Dedifferentiated amniotic fluid mesenchymal stem cell (primary cell): Measurements from ENCODE around the gene RANBP9.
A peak's percentile ranks its signal among the peaks of the same experiment; 100 is the strongest.

Experiments used
- DNase-seq: peaks from one replicate; pipeline ENCODE4 v3.0.0-alpha.2; 2016; ENCODE audit errors: extremely low spot score

The RANBP9 gene

DNA sequence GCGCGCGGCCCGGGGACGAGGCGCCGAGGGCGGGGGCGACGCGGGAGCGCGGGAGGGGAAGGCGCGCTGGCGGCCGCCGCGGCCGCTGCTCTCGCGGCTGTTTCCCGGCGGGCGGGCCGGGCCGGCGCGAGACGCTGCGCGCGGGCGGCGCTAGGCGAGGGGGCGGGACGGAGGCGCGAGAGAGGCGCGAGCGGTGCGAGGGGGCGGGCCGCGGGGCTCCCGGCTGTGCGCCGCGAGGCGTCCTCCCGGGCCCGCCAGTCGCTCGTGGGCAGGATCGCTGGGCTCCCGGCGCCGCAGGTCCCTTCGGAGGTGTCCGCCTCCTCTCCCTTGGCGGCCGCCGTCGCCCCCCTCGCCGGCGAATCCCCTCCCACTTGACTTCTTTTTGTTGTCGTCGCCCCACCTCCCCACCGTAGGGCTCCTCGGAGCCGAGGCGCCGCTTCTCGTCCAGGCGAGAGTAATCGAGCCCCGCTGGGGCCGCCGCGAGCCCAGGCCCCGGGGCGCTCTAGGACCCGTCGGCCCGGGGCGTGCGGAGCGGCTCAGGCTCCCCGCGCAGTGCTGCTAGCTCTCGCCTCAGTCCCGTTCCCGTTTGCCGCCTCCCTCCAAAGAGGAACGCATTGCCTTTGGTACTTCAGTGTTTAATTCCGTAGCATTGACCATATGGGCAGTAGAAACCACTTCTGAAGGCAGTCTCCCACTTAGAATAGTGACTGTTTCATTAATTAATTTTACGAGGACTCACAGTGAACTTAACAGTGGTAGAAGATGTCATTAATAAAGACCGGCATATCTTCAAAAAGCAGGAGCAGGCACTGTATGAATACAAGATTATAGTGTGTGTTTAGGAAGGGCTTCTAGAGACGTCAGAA, at the start of gene RANBP9:
RANBP9 (minus strand) TSS at position 103 of the 866 bp plus-strand sequence. CDS start 330 bp downstream, outside the sequence.
- DNase-seq: peak; percentile 81

- peak; percentile 90 for DNase-seq
Observed at GRCh38 chr6:13760307-13761304, 49.0 kb upstream of the RANBP9 start.

DNA sequence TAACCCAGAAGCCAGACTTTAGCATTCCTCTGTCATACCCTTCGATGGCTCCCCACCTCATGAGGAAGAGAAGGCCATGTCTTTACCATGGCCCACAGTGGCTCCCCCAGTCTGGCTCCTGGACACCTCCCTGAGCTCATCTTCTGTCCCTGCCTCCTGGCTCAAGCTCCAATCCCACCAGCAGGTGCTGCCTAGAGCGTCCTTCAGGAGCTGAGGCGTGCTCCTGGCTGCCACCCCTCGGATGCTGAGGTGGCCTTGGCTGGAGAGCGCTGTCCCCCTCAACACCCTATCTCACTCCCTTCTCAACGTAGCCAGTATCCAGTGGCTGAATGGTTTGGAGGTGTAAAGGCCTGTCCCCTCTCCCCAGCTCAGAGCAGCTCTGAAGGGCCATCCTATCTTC, 47.4 kb upstream of the RANBP9 start:
- no peak for DNase-seq

- no peak for DNase-seq
Observed at GRCh38 chr6:13754644-13755043, 43.0 kb upstream of the RANBP9 start.

- DNase-seq: no peak
Observed at GRCh38 chr6:13743736-13744127, 32.1 kb upstream of the RANBP9 start.

GRCh38 chr6:13742961-13743735, 31.5 kb upstream of the RANBP9 start:
- DNase-seq: no peak

- DNase-seq: no peak
Observed at GRCh38 chr6:13741365-13741764, 29.7 kb upstream of the RANBP9 start.

DNA sequence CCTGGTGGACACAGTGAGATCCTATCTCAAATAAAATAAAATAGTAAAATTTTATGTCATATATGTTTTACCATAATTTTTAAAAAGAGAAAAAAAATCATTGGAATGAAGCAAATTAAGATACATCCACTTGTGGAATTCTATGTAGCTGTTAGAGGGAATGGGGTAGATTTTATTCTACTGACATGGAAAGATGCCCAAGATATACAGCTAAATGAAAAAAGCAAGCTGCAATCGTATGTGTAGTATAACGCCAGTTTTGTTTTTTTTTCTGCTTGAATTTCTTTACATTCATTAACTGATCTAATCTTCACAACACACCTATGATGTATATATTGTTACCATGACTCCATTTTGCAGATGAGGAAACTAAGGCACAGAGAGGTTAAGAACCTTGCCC, 23.4 kb upstream of the RANBP9 start:
- DNase-seq: no peak

DNA sequence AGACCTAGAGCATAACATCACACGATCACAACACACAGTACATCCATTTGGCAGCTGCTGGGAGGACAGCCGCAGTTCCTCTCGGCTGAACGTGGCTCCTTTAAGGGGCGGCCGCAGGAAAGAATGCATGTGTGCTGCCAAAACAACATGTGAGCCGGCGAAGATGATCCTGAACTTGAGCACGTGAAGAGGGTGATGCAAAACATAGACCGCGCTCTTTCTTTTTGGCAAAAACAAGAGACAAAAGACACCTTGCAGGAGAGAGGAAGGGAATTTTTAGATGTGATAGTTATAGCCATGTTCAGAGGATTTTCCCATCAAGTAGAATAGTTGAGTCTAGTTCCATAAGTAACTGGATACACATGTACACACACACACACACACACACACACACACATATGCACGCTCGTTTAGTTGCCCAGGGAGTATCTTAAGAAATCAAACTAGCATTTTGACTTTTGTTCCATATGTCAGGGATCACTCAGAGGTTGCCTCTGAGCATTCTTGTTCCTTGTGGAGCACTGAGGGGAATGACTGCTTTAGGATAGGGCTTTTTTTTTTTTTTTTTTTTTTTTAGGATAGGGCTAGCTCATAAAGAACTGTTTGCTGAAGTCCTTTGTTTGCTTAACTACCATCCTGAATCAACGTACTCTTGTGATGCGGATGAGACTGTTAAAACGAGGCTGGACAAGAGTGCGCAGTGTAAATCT, 21.7 kb upstream of the RANBP9 start:
- peak; percentile 69 for DNase-seq

DNA sequence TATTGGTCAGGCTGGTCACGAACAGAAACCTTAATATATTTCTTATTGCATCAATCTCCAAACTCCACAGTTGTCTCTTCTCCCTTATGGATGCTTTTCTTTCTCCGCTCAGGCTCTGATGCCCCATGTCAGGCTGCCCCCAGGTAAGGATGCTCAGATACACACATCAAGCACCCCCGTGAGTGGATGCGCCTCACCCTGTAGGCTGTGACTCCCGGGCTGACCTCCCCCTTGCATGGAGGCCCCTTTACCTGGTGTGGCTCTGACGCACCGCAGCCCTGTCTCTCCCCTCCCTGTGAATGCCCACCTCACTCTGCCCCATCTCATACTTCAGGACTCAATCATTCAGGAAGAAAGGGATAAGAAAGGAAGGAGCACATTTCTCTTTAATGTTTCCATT, 19.1 kb upstream of the RANBP9 start:
- DNase-seq: no peak

GRCh38 chr6:13729891-13730290, 18.3 kb upstream of the RANBP9 start:
- peak; percentile 42 for DNase-seq

- DNase-seq: no peak
Observed at GRCh38 chr6:13725570-13725969, 13.9 kb upstream of the RANBP9 start.

- DNase-seq: no peak
Observed at GRCh38 chr6:13725052-13725451, 13.4 kb upstream of the RANBP9 start.

DNA sequence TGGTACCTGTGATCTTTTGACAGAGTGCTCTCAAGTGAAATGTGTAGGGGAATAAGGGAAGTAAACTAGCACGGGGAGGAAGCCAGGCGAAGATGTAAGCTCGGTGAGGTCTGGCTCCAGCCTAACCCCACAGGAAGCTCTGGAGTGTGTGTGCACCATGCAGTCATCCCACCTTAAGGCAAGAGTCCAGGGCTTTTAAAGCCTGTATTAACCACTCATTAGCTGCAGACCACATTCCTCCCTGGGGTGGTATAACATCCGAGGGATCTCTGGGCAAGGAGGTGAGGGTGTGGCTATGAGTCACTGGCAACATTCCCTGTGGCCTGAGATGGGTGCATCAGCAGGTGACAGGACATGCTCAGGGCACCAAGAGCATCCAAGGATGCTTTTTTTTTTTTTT, 12.5 kb upstream of the RANBP9 start:
- no peak for DNase-seq

DNA sequence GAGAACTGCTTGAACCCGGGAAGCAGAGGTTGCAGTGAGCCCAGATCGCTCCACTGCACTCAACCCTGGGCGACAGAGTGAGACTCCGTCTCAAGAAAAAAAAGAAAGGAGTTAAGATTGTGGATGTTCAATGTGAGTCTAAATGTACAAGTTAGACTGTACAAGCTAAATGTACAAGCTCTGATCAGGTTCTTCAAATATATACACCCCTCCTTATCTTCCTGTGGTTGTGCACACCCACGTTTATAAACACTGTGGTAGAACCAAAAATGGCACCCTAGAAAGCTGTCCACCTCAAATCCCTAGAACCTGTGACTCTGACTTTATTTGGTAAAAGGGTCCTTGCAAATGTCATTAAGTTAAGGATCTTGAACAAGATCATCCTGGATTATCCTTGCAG, 11.2 kb upstream of the RANBP9 start:
- no peak for DNase-seq

- DNase-seq: no peak
Observed at GRCh38 chr6:13718123-13718458, 6.5 kb upstream of the RANBP9 start.

- no peak for DNase-seq
Observed at GRCh38 chr6:13716955-13717295, 5.3 kb upstream of the RANBP9 start.

- no peak for DNase-seq
Observed at GRCh38 chr6:13716225-13716954, 4.8 kb upstream of the RANBP9 start.

- DNase-seq: no peak
Observed at GRCh38 chr6:13715444-13715883, 3.8 kb upstream of the RANBP9 start.

DNA sequence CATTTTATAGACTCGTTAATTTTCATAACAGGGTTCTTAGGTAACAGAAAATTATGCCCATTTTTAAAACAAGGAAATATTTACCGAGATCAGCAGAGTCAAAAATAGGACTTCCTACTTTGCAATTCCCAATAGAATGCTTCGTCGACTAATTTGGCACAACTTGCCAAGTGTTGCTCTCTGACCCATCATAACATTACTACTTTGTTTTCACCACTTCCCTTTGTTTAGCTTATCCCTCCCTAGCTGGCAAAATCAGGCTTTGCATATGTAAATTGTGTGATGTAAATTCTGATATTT, 914 bp upstream of the RANBP9 start:
- DNase-seq: no peak

DNA sequence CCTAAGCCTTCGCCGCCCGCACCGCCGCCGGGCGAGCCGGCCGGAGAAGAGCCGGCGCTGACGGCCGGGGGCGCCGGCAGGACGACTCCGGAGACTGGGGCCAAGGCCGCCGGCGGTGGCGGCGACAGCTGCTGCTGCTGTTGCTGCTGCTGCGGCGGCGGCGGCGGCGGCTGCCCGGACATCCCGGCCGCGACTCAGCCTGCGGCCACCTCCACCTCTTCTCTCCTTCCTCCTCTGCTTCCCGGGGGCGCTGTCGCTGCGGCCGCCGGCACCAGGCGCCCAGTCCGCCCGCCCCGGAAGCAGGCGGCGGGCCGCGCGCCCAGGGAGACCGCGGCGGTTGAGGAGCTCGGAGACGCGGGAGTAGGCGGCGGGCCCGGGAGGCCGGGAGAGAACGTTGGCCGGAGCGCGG, 307 bp downstream of the RANBP9 start:
- DNase-seq: no peak
